HG03565 (cell line): Measurements from ENCODE around the gene GPR162.

Experiments used
- ATAC-seq: cut with Tn5 transposase; IDR thresholded peaks from one replicate; pipeline ENCODE4 v1.9.1; 2021; ENCODE audit warnings: mild to moderate bottlenecking, moderate library complexity; ENCODE audit not compliant: unreplicated experiment

GPR162 gene

GRCh38 chr12:6821591-6822425 is at the start of gene GPR162:
TSS of gene GPR162 (plus strand) at chr12:6821821. CDS start at chr12:6823899, 2,078 bp downstream.
- no peak for ATAC-seq

- ATAC-seq: no peak
Measured at GRCh38 chr12:6772331-6772695, 49.3 kb upstream of the GPR162 start, which contains the start of gene LAG3. TSS of gene LAG3 (plus strand) at chr12:6772520. CDS start at chr12:6772853, 333 bp downstream.

DNA sequence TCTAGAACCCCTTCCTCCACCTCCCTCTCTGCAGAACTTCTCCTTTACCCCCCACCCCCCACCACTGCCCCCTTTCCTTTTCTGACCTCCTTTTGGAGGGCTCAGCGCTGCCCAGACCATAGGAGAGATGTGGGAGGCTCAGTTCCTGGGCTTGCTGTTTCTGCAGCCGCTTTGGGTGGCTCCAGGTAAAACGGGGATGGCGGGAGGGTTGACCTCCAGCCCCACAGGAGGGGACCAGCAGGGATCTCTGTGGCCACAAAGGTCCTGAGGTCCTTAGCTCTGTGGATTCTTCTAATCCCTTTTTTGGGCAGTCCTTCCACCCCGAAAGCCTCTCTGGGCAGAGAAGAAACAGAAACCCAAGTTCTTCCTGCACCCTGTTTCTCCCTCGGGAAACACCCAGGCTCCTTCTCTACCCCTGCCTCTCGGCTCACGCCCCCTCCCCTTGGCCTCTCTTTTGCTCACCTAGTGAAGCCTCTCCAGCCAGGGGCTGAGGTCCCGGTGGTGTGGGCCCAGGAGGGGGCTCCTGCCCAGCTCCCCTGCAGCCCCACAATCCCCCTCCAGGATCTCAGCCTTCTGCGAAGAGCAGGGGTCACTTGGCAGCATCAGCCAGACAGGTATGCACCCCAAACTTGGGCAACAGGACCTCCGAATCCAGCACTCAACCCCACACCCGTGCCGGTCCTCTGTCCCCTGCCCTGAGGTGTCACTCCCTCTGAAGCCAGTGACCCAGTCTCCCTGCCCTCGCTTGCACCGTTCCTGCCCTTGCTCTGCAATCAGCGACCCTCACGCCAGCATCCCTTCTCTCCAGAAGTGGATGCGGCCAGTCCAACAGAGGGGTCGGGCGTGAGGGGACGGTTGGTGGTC is 48.7 kb upstream of the GPR162 start:
- no peak for ATAC-seq

DNA sequence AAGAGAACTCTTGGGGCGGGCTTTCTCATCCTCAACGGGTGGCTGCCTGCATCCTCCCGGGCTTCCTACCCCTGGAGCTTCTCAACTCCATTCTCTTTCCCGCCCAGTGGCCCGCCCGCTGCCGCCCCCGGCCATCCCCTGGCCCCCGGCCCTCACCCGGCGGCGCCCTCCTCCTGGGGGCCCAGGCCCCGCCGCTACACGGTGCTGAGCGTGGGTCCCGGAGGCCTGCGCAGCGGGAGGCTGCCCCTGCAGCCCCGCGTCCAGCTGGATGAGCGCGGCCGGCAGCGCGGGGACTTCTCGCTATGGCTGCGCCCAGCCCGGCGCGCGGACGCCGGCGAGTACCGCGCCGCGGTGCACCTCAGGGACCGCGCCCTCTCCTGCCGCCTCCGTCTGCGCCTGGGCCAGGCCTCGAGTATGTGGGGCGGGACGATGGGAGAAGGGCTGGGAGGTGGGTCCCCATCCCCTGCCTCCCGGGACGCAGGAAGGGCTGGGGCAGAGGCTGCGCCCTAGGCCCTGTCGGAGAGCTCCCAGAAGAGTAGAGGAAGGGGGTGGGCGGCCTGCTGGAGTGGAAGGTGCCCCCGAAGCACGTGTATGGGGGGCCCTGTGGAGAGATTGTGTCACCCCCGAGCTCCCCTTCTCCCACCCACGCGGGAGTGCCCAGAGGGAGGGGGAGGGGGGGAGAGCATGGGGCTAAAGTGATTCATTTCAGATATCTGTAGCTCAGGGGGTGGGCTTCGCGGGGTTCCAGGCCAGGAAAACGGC is 47.9 kb upstream of the GPR162 start:
- no peak for ATAC-seq

DNA sequence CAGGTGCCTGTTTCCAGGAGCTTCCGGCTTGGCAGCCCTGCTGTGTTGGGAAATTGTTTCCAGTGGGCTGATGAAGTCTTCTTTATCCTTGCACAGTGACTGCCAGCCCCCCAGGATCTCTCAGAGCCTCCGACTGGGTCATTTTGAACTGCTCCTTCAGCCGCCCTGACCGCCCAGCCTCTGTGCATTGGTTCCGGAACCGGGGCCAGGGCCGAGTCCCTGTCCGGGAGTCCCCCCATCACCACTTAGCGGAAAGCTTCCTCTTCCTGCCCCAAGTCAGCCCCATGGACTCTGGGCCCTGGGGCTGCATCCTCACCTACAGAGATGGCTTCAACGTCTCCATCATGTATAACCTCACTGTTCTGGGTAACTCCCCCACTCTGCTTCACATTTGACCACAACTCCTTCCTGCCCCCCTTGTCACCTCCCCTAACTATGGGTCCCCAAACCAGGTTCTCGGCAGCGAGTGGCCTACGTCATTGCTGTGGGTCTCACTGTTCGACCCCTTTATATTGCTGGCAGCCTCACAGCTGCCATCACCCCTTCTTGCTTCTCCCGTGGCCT is 47.0 kb upstream of the GPR162 start:
- ATAC-seq: no peak

DNA sequence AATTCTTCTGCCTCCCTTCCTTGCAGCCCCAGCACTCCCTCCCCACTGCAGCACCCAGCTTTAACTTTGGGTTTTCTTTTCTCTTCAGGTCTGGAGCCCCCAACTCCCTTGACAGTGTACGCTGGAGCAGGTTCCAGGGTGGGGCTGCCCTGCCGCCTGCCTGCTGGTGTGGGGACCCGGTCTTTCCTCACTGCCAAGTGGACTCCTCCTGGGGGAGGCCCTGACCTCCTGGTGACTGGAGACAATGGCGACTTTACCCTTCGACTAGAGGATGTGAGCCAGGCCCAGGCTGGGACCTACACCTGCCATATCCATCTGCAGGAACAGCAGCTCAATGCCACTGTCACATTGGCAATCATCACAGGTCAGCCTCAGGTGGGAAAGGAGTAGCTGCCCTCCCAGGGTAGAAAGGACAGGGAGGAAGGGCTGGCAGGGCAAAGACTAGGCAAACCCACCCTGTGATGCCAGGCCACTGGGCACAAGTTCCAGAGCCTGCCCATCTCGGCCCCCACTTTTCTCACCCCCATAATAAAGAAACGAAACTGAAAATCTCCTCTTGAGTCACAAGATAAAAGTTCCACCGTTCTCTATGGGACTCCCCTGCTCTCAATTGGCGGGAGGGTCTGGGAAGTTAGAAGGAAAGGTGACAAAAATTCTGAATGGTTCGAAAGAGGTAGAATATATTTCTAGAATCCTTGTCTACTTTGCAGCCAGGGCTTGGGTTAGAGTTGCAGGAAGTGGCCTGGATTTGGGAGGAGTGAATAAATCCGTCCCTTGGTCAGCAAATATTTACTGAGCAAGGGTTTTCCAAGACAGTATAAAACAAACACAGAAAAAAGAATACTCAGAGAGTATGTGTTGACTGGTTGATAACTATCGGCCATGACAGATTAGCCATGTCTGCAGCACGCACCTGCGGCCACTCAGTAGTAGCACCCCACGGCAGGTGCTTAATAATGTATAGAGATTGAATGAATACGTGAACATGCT is 46.1 kb upstream of the GPR162 start:
- no peak for ATAC-seq

GRCh38 chr12:6777386-6777785 is 44.2 kb upstream of the GPR162 start:
- no peak for ATAC-seq

DNA sequence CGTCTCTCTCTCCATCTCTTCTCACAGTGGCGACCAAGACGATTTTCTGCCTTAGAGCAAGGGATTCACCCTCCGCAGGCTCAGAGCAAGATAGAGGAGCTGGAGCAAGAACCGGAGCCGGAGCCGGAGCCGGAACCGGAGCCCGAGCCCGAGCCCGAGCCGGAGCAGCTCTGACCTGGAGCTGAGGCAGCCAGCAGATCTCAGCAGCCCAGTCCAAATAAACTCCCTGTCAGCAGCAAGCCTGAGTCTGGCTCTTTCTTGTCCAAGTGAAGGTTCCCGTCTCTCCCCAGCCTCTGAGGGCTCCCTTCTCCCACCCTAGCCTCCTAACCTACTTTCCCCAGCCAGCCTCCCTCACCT is 43.4 kb upstream of the GPR162 start:
- no peak for ATAC-seq

DNA sequence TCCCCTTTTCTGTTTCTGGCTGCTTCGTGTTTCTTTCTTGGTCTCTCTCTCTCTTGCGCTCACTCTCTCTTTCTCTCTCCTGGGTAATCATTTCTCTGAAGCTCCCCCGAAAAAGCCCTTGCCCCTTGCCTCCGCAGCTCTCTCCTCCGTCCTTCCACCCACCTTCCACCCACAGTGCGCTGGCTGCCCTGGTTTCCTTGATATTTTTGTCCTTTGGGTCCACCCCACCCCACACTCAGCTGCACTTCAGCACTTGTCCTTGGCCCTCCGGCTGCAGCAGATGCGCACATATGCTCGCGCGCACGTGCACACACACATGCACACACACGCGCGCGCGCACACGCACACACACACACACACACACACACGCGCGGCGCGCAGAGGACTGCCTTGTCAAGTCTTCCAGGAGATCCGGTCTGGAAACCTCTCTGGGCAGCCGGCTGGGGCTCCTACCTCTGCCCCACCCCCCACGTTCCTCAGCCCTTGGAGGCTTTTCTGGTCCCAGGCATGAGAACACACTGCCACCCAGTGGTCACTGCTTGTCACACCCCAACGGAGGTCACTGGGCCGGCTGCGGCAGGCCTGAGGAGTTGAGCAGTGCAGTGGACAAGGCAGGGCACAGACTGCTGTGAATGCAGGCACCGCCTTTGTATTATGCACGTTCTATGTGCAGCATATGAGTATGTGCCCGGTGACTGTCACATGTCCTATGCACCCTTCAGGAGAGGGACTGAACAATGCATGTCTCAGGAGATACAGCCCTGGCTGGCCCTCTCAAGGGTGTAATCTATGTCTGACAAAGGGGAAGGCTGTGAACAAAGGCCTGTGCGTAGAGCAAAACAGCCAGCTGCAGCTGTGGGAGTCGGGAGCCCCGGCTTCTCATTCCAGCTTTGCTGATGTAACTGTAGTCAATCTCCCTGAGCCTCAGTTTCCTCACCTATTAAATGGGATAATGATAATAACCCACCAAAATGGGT is 42.8 kb upstream of the GPR162 start:
- no peak for ATAC-seq

GRCh38 chr12:6779708-6780432 is 41.8 kb upstream of the GPR162 start:
- no peak for ATAC-seq

- ATAC-seq: no peak
Measured at GRCh38 chr12:6780573-6780972, 41.0 kb upstream of the GPR162 start.

DNA sequence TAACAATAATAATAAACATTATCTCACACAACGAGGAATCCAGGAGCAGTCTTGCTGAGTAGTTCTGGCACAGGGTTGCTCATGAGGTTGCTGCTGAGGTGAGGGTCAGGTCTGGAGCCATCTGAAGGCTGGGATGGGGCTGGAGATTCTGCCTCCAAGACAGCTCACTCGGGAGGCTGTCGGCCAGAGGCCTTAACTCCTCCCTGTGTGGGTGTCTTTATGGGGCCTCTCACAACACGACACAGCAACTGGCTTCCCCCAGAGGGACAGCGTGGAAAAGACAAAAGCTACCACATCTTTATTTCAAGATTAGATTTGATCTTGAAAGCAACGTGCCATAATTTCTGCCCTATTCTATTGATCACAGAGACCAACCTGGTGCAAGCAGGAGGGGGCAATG is 39.5 kb upstream of the GPR162 start:
- no peak for ATAC-seq

GRCh38 chr12:6782850-6783566 is 38.6 kb upstream of the GPR162 start:
- no peak for ATAC-seq

DNA sequence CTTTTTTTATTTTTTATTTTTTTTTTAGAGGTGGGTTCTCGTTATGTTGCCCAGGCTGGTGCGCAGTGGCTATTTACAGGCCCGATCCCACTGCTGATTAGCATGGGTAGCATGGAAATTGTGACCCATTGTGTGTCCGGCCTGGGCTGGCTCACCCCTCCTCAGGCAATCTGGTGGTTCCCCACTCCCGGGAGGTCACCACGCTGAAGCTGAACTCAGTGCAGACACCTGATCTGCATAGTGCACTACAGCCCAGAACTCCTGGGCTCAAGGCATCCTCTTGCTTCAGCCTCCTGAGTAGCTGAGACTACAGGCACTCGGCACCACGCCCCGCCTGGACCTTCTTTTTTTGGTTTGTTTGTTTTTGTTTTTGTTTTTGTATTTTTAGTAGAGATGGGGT is 37.8 kb upstream of the GPR162 start:
- ATAC-seq: no peak

DNA sequence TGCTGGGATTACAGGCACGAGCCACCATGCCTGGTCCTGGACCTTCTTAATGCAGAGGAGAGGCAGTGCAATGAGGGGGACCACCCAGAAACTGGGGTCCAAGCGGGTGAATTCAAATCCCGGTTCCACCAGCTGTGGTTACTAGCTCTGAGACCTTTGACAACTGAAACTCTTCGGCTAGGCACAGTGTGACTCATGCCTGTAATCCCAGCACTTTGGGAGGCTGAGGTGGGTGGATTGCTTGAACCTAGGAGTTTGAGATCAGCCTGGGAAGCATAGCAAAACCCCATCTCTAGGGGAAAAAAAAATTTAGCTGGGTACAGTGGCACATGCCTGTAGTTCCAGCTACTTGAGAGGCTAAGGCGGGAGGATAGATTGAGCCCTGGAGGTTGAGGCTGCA is 37.3 kb upstream of the GPR162 start:
- no peak for ATAC-seq

DNA sequence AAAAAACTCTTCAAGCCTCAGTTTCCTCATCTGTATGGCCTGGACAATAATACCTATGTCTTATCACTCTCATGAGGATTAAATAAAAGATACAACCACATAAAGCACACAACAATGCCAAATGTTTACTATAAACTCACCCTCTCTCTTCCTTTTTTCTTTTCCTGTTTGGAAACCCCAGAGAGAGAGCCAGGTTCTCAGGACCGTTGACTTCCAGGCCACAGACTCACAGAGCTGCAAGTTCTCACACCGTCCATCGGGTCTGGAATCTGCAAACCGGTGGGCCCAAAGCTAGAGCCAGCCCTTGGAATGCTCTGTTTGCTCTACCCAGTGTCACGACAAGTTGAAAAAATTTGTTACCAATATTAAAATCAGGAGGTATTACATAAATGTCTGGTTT is 36.9 kb upstream of the GPR162 start:
- ATAC-seq: no peak

- no peak for ATAC-seq
Measured at GRCh38 chr12:6786416-6787094, 35.1 kb upstream of the GPR162 start.
